ENCODE results near the gene MGAT3.
"Not testable (repeated sequence)": the region's sequence is repeated elsewhere in the genome, so short reads cannot be mapped to it uniquely, and the experiment has no call there.

The MGAT3 gene, protein sequence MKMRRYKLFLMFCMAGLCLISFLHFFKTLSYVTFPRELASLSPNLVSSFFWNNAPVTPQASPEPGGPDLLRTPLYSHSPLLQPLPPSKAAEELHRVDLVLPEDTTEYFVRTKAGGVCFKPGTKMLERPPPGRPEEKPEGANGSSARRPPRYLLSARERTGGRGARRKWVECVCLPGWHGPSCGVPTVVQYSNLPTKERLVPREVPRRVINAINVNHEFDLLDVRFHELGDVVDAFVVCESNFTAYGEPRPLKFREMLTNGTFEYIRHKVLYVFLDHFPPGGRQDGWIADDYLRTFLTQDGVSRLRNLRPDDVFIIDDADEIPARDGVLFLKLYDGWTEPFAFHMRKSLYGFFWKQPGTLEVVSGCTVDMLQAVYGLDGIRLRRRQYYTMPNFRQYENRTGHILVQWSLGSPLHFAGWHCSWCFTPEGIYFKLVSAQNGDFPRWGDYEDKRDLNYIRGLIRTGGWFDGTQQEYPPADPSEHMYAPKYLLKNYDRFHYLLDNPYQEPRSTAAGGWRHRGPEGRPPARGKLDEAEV

DNA sequence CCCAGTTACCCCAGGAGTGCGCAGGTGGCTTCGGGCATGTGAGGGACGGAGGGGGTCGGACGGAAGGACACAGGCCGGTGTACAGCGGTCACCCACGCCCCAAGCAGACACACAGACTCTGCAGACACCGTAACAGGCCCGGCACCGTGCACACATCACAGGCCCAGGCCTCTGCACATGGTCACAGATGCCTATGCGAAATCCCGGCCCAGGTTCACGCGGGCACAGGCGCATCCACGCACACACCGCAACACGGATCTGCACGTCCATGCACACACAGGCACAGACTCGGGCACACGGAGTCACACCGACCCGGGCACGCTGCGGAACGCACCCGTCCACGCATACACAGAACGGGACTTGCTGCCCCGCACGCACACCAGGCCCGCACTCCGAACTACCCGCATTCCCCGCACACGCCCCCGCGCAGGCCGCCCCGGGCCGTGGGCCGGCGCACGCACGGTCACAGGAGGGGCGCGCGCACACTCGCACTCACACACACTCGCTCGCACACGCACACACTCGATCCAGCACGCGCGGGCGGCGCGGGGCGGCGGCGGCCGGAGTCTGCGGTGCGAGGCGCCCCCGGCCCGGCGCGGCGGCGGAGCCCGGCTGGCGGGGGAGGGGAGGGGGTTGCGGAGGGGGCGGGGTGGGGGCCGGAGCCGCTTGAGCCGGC is at the start of gene MGAT3:
Gene MGAT3, plus strand, starts transcription at position 491 of the 676 bp plus-strand sequence. CDS start 30,336 bp downstream, outside the sequence.
- DNase-seq (ENCODE audit: low read depth) = no peak

DNA sequence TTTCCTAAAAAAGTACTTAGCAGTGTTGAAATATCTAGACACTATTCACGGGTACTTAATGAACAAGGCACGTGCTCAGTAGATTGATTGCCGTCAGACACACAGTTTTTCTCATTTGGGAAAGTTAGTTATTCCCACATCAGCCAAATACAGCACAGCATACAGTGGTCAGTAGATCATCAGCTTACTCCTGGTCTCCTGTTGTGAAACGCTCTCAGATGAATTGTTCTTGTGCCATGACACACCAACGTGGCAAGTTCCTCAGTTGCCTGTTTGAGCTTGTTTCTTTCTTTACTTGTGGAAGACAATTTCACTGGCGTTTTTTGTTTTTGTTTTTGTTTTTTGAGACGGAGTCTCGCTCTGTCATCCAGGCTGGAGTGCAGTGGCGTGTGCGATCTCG is 48.6 kb upstream of the MGAT3 start:
- no peak for DNase-seq (ENCODE audit: low read depth)

- no peak for DNase-seq (ENCODE audit: low read depth)
These were observed 48.0 kb upstream of the MGAT3 start for GRCh38 chr22:39408807-39409206.

- DNase-seq (ENCODE audit: low read depth) = no peak
These were observed 47.2 kb upstream of the MGAT3 start for GRCh38 chr22:39409516-39410029.

- DNase-seq (ENCODE audit: low read depth) = no peak
These were observed 46.5 kb upstream of the MGAT3 start for GRCh38 chr22:39410264-39410663.

GRCh38 chr22:39411828-39412365 is 44.9 kb upstream of the MGAT3 start:
- DNase-seq (ENCODE audit: low read depth) = not testable (repeated sequence)

- DNase-seq (ENCODE audit: low read depth) = not testable (repeated sequence)
These were observed 43.6 kb upstream of the MGAT3 start for GRCh38 chr22:39413204-39413603.

DNA sequence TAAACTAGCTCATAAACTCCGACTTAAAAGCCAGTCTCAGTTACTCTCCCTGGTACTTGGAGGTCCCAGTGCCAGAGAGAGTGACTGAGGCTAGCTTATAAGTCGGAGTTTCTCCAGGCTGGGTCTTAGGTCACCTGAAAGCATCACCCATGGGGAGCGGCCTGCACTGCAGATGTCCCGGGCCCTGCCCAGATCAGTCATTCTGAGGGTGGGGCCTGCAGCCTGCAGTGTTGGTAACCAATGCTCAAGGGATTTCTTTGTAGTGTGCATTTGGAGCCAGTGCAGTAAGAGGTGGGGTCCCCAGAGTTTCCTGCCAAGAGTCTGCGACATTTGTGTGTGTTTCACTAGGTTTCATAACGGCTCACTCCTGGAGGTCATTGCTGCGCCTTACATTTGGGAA is 42.4 kb upstream of the MGAT3 start:
- no peak for DNase-seq (ENCODE audit: low read depth)

DNA sequence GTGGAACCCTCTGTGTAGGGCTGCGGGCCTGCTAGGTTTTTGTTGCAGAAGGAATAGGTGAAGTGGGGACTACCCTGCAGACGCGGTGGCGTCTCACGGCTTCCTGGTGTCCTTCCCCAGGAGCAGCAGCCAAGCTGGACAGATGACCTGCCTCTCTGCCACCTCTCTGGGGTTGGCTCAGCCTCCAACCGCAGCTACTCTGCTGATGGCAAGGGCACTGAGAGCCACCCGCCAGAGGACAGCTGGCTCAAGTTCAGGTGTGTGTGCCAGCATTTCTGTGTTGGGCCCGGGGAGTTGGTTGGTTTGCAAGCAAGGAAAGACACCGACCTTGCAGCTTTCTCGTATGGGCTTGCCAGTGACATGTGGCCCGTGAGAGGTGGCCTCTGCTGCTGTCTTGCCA is 41.9 kb upstream of the MGAT3 start:
- DNase-seq (ENCODE audit: low read depth) = no peak

DNA sequence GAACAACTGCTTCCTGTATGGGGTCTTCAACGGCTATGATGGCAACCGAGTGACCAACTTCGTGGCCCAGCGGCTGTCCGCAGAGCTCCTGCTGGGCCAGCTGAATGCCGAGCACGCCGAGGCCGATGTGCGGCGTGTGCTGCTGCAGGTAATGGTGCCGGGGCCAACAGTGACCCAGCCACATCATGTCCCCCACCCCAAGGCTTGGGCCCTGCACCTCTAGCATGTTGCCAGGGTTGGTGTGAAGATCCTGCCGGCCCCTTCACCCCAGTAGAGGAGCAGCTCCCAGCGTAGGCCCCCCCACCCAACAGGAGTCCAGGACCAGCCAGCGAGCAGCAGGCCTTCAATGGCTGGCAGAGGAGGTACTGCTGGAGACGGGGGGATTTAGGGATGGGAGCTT is 41.3 kb upstream of the MGAT3 start:
- DNase-seq (ENCODE audit: low read depth) = no peak

DNA sequence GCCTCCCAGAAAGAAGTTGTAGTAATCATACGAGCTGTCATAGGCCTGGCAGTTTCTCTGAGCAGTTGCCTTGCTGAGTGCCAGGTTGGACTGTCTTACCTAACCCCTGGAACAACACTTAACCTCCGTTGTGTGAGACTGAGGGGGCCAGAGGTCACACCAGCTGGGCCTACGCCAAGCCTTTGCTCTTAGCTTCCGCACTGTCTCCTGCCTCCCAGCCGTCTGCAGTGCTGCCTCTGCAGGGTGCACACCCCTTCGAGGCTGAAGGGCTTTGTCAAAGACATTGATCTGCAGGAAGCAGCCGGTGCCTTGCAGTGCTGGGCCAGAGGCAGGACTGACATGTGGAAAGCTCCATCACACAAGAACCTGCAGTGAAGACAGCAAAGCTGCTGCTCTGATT is 40.5 kb upstream of the MGAT3 start:
- DNase-seq (ENCODE audit: low read depth) = no peak

DNA sequence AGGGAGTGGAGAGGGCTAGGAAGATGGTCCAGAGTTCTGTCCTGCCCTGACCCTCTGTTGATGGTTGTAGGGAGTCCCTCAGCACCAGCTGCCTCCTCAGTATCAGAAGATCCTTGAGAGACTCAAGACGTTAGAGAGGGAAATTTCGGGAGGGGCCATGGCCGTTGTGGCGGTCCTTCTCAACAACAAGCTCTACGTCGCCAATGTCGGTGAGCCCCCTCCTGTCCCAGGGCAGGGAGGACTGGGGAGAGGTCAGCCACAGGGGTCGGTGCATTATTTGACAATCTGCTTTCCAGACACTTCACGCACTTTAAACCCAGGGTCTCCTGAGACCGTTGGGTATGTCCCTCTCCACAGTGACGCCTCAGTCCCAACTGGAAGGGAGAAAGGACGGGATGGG is 39.2 kb upstream of the MGAT3 start:
- DNase-seq (ENCODE audit: low read depth) = no peak

- no peak for DNase-seq (ENCODE audit: low read depth)
These were observed 38.1 kb upstream of the MGAT3 start for GRCh38 chr22:39418696-39419095.

DNA sequence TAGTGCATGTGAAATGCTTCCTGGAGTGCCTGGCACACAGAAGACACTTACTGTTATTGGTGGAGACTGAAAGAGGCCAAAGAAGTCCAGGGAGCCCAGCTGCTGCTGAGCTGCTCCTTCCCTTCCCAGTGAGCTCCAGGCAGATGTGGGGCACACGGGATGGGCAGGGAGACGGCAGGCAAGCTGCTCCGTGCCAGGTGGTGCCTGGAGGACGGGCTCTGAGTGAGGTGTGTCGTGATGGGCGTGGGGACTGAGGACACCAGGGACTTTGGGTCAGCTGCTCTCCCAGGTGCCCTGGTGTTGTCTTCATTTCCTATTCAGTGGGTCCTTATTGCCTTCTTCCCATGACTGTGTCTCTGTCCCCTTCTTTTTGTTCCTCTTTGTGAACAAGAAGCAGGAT is 37.7 kb upstream of the MGAT3 start:
- no peak for DNase-seq (ENCODE audit: low read depth)

DNA sequence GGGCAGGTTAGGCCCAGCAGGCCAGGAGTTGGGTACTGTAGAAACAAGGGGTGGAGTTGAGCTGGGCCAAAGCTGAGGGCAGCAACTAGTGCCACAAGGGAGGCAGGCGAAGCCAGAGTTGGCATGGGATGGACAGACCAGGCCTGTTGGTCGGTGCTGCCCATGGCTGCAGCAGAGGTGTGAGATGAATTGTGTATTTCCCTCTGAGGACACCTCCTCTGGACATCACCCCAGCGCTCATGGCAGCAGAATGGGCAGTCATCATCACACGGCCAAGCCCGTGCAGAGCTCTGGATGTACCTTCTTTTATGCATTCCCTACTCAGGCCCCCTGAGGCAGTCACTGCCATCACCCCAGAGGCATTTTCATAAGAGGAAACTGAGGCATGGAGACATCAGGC is 36.9 kb upstream of the MGAT3 start:
- no peak for DNase-seq (ENCODE audit: low read depth)

DNA sequence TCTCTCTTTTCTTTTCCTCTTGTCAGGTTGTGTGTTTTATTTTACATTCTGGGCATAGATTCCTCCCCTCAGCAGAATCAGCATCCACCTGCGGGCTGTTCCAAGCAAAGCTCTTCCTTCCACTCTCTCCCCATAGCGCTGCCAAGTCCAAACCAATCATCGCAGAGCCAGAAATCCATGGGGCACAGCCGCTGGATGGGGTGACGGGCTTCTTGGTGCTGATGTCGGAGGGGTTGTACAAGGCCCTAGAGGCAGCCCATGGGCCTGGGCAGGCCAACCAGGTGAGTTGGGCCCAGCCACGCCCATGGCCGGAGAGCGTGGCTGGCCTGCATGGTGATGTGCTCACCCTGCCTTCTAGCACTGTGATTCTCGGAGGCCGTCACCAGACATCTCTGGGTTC is 35.1 kb upstream of the MGAT3 start:
- DNase-seq (ENCODE audit: low read depth) = no peak

GRCh38 chr22:39422101-39422500 is 34.7 kb upstream of the MGAT3 start:
- no peak for DNase-seq (ENCODE audit: low read depth)

DNA sequence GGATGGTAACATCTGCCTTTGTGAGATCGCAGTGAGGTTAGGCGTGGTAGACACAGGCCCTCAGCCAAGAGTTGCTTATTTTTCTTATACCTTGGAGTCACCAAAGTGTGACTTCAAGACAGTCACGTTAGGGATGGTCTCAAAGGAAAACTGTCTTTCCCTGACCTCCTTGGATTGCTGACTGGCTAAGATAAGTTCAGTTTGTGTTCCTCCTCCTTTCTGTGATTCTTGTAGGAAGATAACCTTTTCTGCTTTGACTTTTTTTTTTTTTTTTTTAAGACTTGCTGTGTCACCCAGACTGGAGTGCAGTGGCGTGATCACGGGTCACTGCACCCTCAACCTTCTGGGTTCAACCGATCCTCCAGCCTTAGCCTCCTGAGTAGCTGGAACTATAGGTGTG is 34.1 kb upstream of the MGAT3 start:
- DNase-seq (ENCODE audit: low read depth) = no peak

DNA sequence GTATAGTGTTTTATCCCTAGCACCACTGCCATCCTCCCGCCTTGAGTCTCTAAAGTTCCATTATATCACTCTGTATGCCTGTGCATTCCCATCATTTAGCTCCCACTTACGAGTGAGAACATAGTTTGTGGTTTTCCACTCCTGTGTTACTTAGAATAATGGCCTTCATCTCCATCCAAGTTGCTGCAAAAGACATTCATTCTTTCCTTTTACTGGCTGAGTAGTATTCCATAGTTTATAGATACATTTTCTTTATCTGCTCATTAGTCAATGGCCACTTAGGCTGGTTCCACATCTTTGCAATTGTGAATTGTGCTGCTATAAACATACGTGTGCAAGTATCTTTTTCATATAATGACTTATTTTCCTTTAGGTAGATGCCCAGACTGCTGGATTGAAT is 32.8 kb upstream of the MGAT3 start:
- DNase-seq (ENCODE audit: low read depth) = no peak

- no peak for DNase-seq (ENCODE audit: low read depth)
These were observed 30.3 kb upstream of the MGAT3 start for GRCh38 chr22:39426380-39427043.

GRCh38 chr22:39427751-39428596 is 28.8 kb upstream of the MGAT3 start:
- DNase-seq (ENCODE audit: low read depth) = no peak
